HG02973 (cell line): ENCODE measurements around the gene NIBAN1.
"Not testable (repeated sequence)": the region's sequence is repeated elsewhere in the genome, so short reads cannot be mapped to it uniquely, and the experiment has no call there.

ENCODE experiments used
- ATAC-seq: cut with Tn5 transposase; IDR thresholded peaks from one replicate; pipeline ENCODE4 v1.9.1; 2021; ENCODE audit warnings: moderate library complexity; ENCODE audit not compliant: unreplicated experiment

NIBAN1 gene

DNA sequence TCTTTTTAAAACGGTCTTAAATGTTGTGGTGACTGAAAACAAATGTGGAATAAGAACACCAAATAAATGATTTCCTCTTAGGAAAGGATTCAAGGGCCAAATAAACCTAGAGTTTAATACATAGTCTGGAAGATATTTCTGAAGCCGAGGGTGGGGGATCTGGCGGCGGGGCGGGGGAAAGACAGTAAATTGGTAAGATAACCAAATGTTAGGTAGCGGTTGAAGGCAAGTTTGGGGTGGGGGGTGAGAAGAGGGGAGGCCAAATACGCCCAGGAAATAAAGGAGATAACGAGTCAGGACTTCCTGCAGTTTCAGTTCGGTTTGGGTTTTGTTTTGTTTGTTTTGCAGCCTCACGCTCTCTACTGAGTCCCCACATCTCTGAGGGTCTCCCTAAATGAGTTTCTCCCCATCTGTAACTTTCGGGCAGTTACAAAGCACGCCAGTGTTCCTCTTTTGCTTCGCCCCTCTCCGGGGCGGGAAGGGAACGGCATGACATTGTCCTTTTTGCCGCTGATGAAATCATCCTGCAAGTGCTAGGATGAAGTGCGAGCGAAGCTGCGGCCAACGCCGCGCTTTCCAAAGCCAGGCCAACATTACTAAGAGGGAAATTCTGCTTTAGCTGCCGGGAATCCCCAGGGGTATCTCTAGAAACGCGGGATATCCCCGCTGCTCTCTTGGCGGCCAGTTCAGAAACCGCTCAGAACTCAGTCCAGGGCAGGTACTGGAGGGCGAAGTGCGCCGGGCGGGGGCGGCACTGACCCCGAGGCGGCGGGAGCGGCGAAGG lies 844 bp downstream of the NIBAN1 start:
- peak; percentile 46 for ATAC-seq

DNA sequence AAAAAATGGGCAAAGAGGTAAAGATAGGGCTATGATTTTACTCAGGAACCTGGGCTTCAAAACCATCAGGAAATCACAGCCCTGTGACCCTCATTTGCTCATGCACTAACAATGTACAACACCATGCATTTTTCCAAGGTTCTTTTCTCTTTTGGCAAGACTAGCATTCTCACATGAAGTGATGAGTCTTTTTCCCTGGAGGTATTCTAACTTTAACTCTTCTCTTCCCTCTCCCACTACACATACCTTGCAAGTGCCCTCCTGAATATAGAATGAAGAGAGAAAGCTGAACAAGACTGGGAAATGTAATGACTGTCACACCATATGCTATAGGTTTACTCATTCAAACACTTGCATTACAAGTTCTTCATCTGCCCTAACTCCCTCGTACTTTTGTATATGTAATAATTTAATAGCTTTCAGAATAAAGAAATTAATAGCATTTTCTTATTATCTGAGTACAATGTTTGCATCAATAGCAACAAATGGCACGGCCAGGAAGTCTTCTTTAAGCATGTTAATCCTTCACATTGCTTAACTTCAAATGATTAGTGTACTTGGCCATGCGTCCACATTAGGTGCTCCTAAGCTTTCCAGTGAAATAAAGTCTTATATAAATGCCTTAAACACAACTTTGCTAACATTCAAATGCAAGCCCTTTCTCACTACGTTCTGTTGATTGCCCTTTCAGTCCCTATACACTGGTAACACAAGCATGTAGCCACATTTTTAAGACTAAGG lies 1.8 kb downstream of the NIBAN1 start:
- ATAC-seq = no peak

- ATAC-seq = no peak
These were observed 2.6 kb downstream of the NIBAN1 start for GRCh38 chr1:184971522-184972265.

DNA sequence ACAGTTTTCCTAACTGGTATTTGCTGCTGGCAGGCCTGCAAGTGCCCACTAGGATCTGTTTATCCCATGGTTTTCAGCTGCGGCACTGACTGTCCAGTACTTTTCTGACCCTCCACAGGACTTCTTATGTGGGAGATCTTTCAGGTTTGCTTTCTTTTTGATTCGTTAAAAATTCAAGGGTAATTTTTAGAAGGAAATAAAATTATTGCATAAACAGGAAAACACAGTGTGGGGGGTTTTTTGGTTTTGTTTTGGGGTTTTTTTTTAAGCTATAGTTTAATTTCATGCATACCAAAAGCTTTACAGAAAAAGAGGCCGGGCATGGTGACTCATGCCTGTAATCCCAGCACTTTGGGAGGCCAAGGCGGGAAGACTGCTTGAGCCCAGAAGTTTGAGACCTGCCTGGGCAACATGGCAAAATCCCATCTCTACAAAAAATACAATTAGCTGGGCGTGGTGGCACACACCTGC lies 3.6 kb downstream of the NIBAN1 start:
- no peak for ATAC-seq

DNA sequence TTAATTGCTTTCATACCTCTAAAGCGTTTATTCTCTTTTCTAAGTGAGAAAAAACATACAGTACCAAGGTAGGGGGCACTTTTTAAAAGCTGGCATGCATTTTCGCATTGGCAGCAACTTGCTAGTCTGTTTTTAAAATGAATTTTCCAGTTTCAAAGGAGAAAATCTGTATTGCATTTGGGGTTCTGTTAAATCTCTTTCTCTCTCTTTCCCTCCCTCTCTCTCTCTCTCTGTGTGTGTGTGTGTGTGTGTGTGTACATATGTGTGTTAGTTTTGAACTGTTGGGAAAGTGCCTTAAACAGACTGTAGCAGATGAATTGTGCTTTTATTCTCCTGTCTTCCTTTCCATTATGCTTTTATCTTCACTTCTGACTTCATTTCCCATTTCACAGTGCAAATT lies 7.3 kb downstream of the NIBAN1 start:
- ATAC-seq = no peak

DNA sequence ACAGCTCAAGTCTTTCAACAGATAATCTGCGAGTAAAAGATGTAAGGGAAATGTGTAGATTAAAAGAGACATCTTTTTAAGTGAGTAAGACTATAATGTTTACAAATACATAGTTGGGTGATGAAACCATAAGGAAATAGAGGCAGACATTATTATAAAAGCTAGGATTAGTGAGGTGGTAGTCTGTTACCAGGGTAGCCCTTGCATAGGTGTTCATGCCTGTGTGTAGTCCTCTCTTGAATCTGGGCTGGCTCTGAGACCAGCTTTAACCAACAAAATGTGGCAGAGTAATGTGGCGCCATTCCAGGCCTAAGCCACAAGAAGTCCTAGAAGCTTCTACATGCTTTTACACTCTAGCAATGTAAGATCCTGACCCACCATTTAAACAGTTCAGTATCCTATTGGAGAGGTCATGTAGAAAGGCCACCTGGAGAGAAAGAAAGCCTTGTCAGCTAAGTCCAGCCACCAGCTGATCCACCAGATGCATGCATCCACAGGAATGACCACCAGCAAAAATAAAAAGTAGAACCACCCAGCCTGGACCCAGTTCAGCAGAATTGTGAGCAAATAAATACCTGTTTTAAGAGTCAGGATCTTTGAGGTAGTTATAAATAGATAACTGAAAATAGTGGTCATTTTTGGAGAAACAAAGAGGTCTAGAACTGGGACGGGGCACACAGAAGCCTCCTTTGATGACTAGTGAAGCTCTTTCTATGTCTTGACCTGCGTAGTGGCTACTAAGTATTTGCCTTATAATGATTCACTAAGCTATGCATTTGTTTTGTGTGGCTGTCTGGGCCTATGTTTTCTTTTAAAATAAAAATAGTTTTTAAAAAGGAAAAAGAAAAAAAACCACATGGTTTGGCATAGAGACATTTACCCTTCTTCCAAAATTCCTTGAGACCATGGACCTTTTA lies 8.1 kb downstream of the NIBAN1 start:
- no peak for ATAC-seq

DNA sequence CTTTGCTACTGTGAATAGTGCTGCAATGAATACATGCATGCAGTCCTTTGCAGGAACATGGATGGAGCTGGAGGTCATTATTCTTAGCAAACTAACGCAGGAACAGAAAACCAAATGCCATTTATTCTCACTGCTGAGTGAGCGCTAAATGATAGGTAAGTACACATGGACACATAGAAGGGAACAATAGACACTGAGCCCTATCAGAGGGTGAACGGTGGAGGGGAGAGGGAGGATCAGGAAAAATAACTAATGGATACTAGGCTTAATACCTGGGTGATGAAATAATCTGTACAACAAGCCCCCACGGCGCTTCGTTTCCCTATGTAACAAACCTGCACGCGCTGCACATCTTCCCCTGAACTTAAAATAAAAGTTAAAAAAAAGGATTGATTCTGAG lies 8.9 kb downstream of the NIBAN1 start:
- no peak for ATAC-seq

DNA sequence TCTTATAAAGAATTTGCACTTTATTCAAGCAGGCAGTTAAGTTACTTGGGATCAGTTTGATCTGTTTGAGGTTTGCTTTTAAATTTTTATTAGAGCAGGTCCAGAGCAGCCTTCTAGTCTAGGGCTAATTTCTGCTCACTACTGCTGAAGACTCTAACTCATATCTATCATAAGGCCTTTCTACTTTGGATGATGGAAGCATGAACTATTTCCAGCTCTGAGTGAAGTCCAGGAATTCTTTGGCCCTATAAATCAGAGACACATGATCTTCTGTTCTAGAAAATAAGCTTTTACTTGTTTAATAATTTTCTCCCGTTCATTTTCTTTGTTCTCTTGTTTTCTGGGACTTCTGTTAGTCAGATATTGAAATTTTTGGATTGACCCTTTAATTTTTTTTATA lies 14.7 kb downstream of the NIBAN1 start:
- ATAC-seq = no peak

DNA sequence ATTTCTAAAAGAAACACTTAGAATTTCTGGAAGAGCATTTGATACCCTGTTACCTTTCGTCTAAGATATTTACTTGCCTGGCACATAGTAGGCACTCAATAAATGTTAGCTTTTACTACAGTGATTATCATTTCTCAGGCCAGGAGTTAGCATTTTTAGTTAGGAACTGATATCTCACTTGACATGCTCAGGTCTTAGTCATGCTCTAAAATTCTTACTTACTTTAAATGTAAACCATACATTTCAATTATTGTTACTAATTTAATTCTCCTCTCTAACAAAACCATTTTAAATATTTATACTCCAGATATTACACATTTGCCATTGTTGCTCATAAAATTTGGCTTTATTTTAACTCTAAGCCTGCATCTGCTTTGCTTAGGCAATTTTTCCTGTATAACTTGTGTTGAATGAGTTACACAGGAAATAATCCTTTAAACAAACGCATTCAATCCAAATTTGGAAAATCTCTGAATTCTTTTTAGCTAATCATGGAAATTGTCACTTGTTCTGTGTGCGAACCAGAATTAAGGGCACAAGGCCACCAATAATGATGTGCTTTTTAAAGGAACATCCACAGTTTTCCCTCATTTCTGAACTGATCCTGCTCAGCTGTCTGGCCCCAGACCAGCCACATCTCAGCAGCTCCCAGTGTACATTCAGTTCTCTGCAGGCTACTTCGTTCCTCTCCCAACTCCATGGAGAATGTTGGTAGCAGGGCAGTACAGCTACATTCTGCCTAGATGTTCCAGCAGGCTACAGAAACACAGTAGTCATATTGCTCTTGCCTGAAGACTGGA lies 15.6 kb downstream of the NIBAN1 start:
- no peak for ATAC-seq

GRCh38 chr1:184957901-184958300 lies 16.4 kb downstream of the NIBAN1 start:
- ATAC-seq = not testable (repeated sequence)

- ATAC-seq = no peak
These were observed 17.2 kb downstream of the NIBAN1 start for GRCh38 chr1:184956999-184957700.

- ATAC-seq = no peak
These were observed 19.9 kb downstream of the NIBAN1 start for GRCh38 chr1:184954232-184954995.

DNA sequence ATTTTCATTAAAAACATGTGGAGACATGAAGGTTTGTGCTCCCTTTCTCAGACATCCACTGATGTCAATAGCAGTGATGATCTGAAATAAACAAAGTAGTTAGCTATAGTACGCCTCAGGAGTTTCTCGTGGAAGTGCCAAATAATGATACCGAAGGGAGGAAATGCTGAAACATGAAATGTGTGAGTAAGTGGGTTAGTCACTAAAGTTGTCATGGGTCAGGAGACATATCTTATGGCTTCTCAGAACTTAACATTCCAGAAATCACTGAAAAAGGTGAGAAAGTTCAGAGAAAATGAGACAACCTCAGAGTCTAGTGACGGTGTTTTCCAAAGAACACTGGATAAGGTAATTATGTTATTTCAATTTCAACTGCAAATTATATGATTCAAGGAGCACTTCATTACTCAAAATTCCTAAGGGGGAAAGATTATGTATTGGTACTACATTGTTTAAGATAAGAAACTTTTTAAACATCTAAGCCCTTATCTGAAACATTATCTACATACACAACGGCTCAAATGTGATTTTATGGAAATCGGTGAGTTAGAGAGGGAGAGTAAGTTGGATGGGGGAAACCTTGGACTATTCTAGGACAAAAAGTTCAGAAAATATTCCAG lies 20.6 kb downstream of the NIBAN1 start:
- ATAC-seq = no peak

DNA sequence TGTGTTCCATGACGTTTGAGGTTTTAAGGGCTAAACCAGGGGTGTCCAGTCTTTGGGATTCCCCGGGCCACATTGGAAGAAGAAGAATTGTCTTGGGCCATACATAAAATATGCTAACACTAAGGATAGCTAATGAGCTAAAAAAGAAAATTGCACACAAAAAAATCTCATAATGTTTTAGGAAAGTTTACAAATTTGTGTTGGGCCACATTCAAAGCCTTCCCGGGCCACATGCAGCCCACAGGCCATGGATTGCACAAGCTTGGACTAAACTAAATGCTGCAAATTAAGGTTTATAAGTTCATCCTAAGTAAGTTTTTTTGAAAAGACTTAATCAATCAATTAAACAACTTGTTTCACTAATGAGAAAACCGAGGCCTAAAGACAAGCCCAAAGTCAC lies 21.9 kb downstream of the NIBAN1 start:
- ATAC-seq = no peak

GRCh38 chr1:184951788-184952187 lies 22.5 kb downstream of the NIBAN1 start:
- no peak for ATAC-seq

GRCh38 chr1:184950906-184951305 lies 23.4 kb downstream of the NIBAN1 start:
- ATAC-seq = no peak

GRCh38 chr1:184950227-184950626 lies 24.1 kb downstream of the NIBAN1 start:
- ATAC-seq = no peak
